Coronary artery (tissue), 2 donors: Measurements from ENCODE around the gene DIAPH2.

Source experiments
- DNase-seq: peaks from one replicate; pipeline ENCODE4 v3.0.0-alpha.2; 2017; ENCODE audit warnings: low spot score
- H3K27ac ChIP-seq, 2 donors: fragments of 200-600 bp; sonication (generic); one replicate each; pipeline ENCODE4 v1.5.1; 2016 to 2019
- H3K4me3 ChIP-seq: fragments of 200-600 bp; sonication (generic); 2 replicates; pipeline ENCODE4 v1.5.1; 2016; ENCODE audit warnings: mild to moderate bottlenecking, moderate library complexity
- TF ChIP-seq, protein P1 (sequence below): fragments of 200-600 bp; sonication (generic); IDR thresholded peaks from one replicate; pipeline ENCODE4 v1.5.1; 2019; ENCODE audit warnings: antibody characterized with exemption

Gene DIAPH2

DNA sequence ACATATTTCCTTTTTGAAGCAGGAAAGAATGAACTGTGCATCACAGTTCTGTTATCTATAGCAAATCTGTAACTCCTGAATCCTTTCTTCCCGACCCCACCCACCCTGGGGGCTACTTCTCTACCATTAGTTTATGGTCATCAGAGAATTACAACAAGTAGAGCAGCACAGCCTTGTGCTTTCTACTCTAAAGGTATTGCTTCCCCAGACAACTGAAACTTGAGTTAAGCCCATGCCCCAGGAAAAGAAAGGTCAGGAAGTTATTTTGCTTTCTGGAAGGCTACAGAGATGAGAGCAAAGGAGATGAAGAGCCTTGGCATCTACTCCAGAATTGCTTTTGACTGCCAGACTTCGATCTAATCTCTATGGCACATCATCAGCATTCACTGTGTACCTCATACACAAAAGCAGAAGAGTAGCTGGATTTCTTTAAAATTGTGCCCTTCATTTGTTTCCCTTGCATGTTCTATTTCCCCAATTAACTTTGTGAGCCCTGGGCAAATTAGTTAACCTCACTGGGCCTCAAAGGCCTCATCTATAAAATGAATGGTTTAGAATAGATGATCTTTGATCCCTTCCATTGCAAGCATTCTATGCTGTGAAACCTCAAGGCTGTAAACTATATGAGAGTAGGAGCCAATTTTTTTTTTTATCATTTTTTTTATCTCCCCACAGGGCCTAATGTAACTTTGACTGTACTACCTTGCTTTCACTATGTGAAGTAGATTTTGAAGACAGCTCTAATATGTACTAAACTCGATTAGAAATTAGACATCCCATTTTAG is 794.7 kb downstream of the DIAPH2 start:
- Histone ChIP-seq H3K4me3 (no peak overlapping the region), H3K27ac (no peak overlapping the region)
- TF ChIP-seq, protein P1, sequence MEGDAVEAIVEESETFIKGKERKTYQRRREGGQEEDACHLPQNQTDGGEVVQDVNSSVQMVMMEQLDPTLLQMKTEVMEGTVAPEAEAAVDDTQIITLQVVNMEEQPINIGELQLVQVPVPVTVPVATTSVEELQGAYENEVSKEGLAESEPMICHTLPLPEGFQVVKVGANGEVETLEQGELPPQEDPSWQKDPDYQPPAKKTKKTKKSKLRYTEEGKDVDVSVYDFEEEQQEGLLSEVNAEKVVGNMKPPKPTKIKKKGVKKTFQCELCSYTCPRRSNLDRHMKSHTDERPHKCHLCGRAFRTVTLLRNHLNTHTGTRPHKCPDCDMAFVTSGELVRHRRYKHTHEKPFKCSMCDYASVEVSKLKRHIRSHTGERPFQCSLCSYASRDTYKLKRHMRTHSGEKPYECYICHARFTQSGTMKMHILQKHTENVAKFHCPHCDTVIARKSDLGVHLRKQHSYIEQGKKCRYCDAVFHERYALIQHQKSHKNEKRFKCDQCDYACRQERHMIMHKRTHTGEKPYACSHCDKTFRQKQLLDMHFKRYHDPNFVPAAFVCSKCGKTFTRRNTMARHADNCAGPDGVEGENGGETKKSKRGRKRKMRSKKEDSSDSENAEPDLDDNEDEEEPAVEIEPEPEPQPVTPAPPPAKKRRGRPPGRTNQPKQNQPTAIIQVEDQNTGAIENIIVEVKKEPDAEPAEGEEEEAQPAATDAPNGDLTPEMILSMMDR, result no peak
- DNase-seq, result no peak

DNA sequence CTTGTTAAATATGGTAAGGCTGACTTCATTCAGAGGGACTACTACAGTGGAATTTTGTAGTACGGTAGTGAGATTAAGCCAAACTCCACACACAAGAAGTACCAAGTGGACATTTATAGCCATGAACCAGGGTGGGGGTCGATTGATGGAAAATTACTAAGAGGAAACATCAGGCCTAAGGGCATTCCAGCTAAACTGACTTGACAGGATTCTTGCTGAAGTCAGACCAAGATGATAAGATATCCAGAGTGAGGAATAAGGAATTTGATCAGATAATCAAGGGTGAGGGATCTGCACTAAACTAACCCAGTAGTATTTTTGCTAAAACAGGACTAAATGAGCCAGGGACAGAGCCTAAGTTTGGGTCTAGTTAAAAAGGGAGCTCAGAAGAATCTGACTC is 796.6 kb downstream of the DIAPH2 start:
- TF ChIP-seq, protein P1, result no peak
- no peak overlapping the region for H3K4me3 ChIP-seq
- no peak for DNase-seq
- H3K27ac ChIP-seq, result no peak overlapping the region

DNA sequence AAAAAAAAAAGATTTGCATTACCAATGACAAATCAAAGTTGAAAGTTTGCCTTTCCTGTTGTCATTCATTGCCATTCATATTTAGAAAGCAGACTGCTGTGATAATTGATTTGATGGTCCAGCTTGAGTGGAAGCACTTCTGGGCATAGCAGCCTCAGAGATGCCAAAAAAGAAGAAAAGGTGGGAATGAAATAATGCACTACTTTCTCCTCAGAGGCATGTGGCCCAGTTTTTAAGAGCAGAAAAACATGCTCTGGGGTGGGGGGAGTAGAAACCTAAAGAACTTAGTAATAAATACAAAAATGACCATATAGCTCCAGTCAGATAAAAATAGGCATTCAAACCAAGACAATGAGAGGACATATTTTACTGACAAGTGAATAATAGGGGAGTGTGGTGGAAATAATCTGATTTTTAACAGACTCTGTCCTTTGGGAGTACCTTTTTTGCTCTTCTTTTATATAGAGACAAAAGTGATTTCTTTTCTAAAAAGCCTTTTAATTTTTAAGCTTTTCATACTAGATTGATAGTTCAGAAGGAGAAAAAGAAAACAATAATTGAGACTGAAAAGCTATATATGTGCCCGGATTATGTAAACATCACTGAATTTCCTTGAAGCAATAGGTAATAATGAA is 798.1 kb downstream of the DIAPH2 start:
- H3K4me3 ChIP-seq, result no peak overlapping the region
- no peak overlapping the region for H3K27ac ChIP-seq
- TF ChIP-seq, protein P1, result no peak
- DNase-seq, result no peak

DNA sequence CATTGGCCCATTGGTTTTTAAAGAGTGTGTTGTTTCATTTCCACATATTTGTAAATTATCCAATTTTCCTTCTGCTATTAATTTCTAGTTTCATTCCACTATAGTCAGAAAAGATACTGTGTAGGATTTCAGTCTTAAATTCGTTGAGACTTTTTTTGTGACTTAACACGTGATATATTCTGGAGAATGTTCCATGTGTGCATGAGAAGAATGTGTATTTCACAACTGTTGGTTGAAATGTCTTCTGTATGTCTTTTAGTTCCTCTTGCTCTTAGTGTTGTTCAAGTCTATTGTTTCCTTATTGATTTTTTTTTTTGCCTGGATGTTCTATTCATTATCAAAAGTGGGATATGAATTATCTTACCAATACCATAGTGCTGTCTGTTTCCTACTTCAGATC is 806.0 kb downstream of the DIAPH2 start:
- DNase-seq, result no peak
- TF ChIP-seq, protein P1, result no peak
- Histone ChIP-seq H3K4me3 (no peak overlapping the region), H3K27ac (no peak overlapping the region)

DNA sequence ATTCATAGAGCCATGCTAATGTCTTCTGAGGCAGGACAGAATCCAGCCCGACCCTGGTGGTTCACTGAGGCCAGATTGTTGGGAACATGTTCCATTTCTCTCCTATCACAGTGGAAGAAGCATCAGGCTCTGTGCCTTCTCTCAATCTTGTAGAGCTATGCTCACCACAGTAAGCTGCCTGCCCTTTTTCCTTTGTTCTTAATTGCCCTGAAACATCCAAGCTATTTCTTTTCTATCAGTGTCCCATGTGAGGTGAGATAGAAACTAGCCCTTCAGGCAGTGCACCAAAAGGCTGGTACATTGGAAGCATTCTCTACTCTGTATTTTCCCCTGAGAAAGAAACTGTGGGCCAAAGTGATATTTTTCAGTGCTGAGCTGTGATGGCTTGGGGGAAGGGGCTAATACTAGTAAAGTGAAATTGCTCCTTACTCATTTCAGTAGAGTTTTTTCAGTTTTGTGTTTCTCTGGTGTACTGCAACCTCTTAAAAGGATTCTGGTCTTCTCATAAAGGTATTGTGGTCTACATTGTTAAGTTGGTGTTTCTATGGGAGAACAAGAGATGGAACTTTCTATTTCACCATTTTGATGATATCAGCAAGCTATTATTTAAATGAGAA is 810.2 kb downstream of the DIAPH2 start:
- no peak for DNase-seq
- no peak overlapping the region for H3K4me3 ChIP-seq
- TF ChIP-seq, protein P1, result no peak
- H3K27ac ChIP-seq, result no peak overlapping the region

DNA sequence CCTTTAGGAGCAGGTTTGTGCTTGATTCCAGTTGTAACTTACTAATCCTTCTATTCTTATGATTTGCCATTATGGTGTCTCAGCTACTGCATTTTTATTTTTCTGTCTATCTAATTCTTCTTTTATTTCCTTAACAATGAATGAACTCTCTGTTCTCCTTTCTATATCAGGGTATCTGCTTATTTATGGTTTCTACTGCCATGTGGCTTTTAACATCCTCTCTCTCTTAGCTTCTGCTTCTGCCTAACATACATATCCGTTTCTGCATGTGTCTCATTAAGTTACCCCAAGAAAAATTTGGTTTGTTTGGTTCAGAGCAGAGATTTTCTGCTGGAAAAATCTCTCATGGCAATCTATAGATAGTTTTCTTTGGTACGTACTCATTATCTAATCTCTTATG is 813.5 kb downstream of the DIAPH2 start:
- no peak for DNase-seq
- Histone ChIP-seq H3K4me3 (no peak overlapping the region), H3K27ac (no peak overlapping the region)
- TF ChIP-seq, protein P1, result no peak

DNA sequence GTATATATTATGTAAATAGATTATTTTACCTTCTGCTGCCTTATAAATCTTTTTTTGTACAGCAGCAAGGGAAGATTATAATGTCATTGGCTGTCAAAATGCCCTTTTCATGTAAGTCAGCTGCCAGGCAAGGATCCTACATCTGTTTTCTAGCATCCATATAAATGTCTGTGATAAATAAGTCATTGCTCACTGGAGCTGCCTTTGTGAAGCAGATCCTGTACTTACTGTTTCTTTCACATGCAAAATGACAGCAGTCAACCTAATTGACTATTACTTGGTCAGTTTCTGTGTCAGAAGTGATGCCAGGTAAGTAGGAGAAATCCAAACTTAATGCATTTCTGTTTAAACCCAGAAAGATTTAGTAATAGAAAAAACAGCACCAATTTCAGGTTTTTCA is 819.8 kb downstream of the DIAPH2 start:
- Histone ChIP-seq H3K4me3 (no peak overlapping the region), H3K27ac (no peak overlapping the region)
- DNase-seq, result no peak
- TF ChIP-seq, protein P1, result no peak
